CD4-positive, alpha-beta T cell treated with Interleukin-4 for 4 hours (primary cell): ENCODE results near the gene TPRG1L.
A peak's percentile ranks its signal among the peaks of the same experiment; 100 is the strongest.

Experiments used
- DNase-seq: peaks from one replicate; pipeline ENCODE4 v3.0.0-alpha.2; 2020

The TPRG1L gene

GRCh38 chr1:3649342-3650247, 24.8 kb downstream of the TPRG1L start, which contains the start of gene WRAP73:
Gene WRAP73 (minus strand): TSS chr1:3650103. CDS start chr1:3649999, 104 bp downstream.
- DNase-seq = peak; percentile 90

GRCh38 chr1:3650248-3651025, 25.6 kb downstream of the TPRG1L start:
- no peak for DNase-seq

GRCh38 chr1:3651026-3651929, 26.5 kb downstream of the TPRG1L start:
- no peak for DNase-seq

- no peak for DNase-seq
Observed at GRCh38 chr1:3651930-3652547, 27.2 kb downstream of the TPRG1L start, which contains the start of gene TP73. Gene TP73 (plus strand): TSS chr1:3652516. CDS start chr1:3682366, 29,850 bp downstream.

GRCh38 chr1:3652548-3653285, 27.9 kb downstream of the TPRG1L start:
- no peak for DNase-seq

GRCh38 chr1:3653286-3653618, 28.4 kb downstream of the TPRG1L start:
- no peak for DNase-seq

- no peak for DNase-seq
Observed at GRCh38 chr1:3654549-3655281, 29.9 kb downstream of the TPRG1L start.

- no peak for DNase-seq
Observed at GRCh38 chr1:3656450-3657095, 31.8 kb downstream of the TPRG1L start.

GRCh38 chr1:3657096-3657475, 32.3 kb downstream of the TPRG1L start:
- no peak for DNase-seq

- no peak for DNase-seq
Observed at GRCh38 chr1:3657578-3658230, 32.9 kb downstream of the TPRG1L start.

- DNase-seq = no peak
Observed at GRCh38 chr1:3658231-3658615, 33.4 kb downstream of the TPRG1L start.

GRCh38 chr1:3659093-3659492, 34.3 kb downstream of the TPRG1L start:
- no peak for DNase-seq

- no peak for DNase-seq
Observed at GRCh38 chr1:3660704-3661103, 35.9 kb downstream of the TPRG1L start.

- no peak for DNase-seq
Observed at GRCh38 chr1:3661631-3662030, 36.8 kb downstream of the TPRG1L start.

GRCh38 chr1:3662080-3662671, 37.4 kb downstream of the TPRG1L start:
- DNase-seq = no peak

- DNase-seq = no peak
Observed at GRCh38 chr1:3663999-3664699, 39.3 kb downstream of the TPRG1L start.

- no peak for DNase-seq
Observed at GRCh38 chr1:3664700-3665375, 40.0 kb downstream of the TPRG1L start.

- DNase-seq = no peak
Observed at GRCh38 chr1:3668148-3668547, 43.3 kb downstream of the TPRG1L start.
